Measurements from ENCODE around the gene TP53INP2. TPM values are rescaled to one million over a fixed set of nuclear protein-coding genes. Genes with fewer than 3 reads are reported as not detected.

TP53INP2 gene
- total and polyA plus RNA-seq, 2 of the 13 experiments (the other 11 are each of a cell fraction or from before 2014, with no cell fraction given), result 5.2 to 18.8 TPM

DNA sequence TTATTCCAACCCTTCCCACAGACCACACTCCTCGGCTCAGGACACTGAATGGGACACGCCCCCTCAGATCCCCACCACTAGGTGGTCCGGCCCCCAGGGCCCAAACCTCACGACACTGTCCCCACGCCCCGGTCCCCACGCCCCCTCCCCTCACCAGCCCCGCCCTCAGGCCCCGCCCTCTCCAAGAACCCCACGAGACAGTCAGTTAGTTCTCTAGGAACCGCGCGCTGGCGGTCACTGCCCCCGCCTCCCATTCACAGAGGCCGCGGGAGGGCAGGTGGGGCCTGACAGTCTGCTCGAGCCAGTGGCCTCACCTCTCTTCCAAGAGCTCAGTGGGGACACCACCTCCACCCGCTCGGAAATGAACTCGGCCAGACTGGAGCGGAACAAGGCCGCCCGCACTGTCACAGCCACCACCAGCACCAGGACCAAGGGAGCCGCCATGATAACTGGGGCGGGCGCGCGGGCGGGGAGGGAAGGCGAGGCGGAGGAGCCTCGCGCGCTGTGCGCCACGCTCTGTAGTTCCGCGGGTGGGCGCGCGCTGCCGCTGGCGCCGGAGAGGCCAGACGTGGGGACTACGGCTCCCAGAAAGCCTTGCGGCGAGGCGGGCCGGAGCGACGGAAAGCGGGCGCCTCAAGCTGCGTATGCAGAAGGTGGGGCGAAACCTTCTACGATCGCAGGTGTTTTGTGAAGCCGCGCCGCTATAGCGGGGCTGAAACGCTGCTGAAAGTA is 27.3 kb upstream of the TP53INP2 start, which contains the start of gene PIGU (continued):
- TF ChIP-seq, protein P1, sequence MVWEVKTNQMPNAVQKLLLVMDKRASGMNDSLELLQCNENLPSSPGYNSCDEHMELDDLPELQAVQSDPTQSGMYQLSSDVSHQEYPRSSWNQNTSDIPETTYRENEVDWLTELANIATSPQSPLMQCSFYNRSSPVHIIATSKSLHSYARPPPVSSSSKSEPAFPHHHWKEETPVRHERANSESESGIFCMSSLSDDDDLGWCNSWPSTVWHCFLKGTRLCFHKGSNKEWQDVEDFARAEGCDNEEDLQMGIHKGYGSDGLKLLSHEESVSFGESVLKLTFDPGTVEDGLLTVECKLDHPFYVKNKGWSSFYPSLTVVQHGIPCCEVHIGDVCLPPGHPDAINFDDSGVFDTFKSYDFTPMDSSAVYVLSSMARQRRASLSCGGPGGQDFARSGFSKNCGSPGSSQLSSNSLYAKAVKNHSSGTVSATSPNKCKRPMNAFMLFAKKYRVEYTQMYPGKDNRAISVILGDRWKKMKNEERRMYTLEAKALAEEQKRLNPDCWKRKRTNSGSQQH (CRISPR knock-in tag; IDR thresholded peaks at IDR 0.05; ENCODE audit: low read depth), result peak; percentile 99
- TF ChIP-seq ZNF674 (CRISPR knock-in tag; IDR thresholded peaks at IDR 0.05; ENCODE audit: low read depth) (peak; percentile 80; the same call in 1 of the 2 replicates), NR2C2 (CRISPR knock-in tag; IDR thresholded peaks at IDR 0.05; ENCODE audit: borderline replicate concordance) (peak; percentile 81), PPARG (CRISPR knock-in tag; conservative IDR thresholded peaks at IDR 0.05) (peak; percentile 72), SP2 (CRISPR knock-in tag; IDR thresholded peaks at IDR 0.05) (peak; percentile 69; the same call in 1 of the 2 replicates), IRX3 (CRISPR knock-in tag; IDR thresholded peaks at IDR 0.05; ENCODE audit: borderline replicate concordance, low read depth) (no peak; the same call in 1 of the 2 replicates), SNAPC2 (CRISPR knock-in tag; IDR thresholded peaks at IDR 0.05) (0 out of 2 replicates have a peak, but pooled peaks have one; percentile 24), HNF4A (CRISPR knock-in tag; IDR thresholded peaks at IDR 0.05) (peak; percentile 11; the same call in 1 of the 2 replicates), ZKSCAN5 (CRISPR knock-in tag; IDR thresholded peaks at IDR 0.05) (no peak), ELF4 (CRISPR knock-in tag; IDR thresholded peaks at IDR 0.05; ENCODE audit: borderline replicate concordance) (peak; percentile 88; the same call in 1 of the 2 replicates), ZNF143 (CRISPR knock-in tag; IDR thresholded peaks at IDR 0.05) (peak; percentile 99), PAWR (CRISPR knock-in tag; IDR thresholded peaks at IDR 0.05; ENCODE audit: borderline replicate concordance) (no peak), KMT2B (CRISPR knock-in tag; IDR thresholded peaks at IDR 0.05) (peak; percentile 93), ATF7 (IDR thresholded peaks at IDR 0.05) (no peak), ATF7 (CRISPR knock-in tag; IDR thresholded peaks at IDR 0.05) (no peak), ZNF430 (CRISPR knock-in tag; IDR thresholded peaks at IDR 0.05) (peak; percentile 82; the same call in 1 of the 2 replicates), SMC3 (IDR thresholded peaks at IDR 0.05; ENCODE audit: low read length) (no peak), SALL1 (CRISPR knock-in tag; IDR thresholded peaks at IDR 0.05) (peak; percentile 94), HDAC2 (CRISPR knock-in tag; IDR thresholded peaks at IDR 0.05) (peak; percentile 78), SP1 (IDR thresholded peaks at IDR 0.05) (no peak), SP1 (CRISPR knock-in tag; IDR thresholded peaks at IDR 0.05) (peak; percentile 98)
- TF ChIP-seq, protein P2, sequence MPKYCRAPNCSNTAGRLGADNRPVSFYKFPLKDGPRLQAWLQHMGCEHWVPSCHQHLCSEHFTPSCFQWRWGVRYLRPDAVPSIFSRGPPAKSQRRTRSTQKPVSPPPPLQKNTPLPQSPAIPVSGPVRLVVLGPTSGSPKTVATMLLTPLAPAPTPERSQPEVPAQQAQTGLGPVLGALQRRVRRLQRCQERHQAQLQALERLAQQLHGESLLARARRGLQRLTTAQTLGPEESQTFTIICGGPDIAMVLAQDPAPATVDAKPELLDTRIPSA (CRISPR knock-in tag; IDR thresholded peaks at IDR 0.05; ENCODE audit: borderline replicate concordance), result peak; percentile 93; the same call in 1 of the 2 replicates
- TF ChIP-seq, protein P3, sequence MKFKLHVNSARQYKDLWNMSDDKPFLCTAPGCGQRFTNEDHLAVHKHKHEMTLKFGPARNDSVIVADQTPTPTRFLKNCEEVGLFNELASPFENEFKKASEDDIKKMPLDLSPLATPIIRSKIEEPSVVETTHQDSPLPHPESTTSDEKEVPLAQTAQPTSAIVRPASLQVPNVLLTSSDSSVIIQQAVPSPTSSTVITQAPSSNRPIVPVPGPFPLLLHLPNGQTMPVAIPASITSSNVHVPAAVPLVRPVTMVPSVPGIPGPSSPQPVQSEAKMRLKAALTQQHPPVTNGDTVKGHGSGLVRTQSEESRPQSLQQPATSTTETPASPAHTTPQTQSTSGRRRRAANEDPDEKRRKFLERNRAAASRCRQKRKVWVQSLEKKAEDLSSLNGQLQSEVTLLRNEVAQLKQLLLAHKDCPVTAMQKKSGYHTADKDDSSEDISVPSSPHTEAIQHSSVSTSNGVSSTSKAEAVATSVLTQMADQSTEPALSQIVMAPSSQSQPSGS (CRISPR knock-in tag; IDR thresholded peaks at IDR 0.05), result peak; percentile 85
- TF ChIP-seq, protein P4, sequence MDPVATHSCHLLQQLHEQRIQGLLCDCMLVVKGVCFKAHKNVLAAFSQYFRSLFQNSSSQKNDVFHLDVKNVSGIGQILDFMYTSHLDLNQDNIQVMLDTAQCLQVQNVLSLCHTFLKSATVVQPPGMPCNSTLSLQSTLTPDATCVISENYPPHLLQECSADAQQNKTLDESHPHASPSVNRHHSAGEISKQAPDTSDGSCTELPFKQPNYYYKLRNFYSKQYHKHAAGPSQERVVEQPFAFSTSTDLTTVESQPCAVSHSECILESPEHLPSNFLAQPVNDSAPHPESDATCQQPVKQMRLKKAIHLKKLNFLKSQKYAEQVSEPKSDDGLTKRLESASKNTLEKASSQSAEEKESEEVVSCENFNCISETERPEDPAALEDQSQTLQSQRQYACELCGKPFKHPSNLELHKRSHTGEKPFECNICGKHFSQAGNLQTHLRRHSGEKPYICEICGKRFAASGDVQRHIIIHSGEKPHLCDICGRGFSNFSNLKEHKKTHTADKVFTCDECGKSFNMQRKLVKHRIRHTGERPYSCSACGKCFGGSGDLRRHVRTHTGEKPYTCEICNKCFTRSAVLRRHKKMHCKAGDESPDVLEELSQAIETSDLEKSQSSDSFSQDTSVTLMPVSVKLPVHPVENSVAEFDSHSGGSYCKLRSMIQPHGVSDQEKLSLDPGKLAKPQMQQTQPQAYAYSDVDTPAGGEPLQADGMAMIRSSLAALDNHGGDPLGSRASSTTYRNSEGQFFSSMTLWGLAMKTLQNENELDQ (CRISPR knock-in tag; IDR thresholded peaks at IDR 0.05; ENCODE audit: borderline replicate concordance), result peak; percentile 92
